Muscle of arm (tissue), 12 donors: Measurements from ENCODE around the gene SRRM3. TPM values are rescaled to one million over a fixed set of nuclear protein-coding genes. Genes with fewer than 3 reads are reported as not detected.
"Not testable (repeated sequence)": the region's sequence is repeated elsewhere in the genome, so short reads cannot be mapped to it uniquely, and the experiment has no call there.

ENCODE experiments used
- DNase-seq: peaks from one replicate; pipeline ENCODE4 v3.0.0-alpha.2; 2013
- polyA plus RNA-seq, 12 donors: library from polyadenylated mRNA; unstranded; fragments of 120-200 nt; gene quantifications; one replicate each; pipeline ENCODE4 v1.2.1, GENCODE V29; 2013; ENCODE audit not compliant: insufficient read length in 12 of 12

Gene SRRM3
- polyA plus RNA-seq, 12 donors, result 0.23 to 1.2 (median 0.48) TPM; not detected in 2

- DNase-seq, result no peak
Measured at GRCh38 chr7:76262683-76263402, 61.1 kb downstream of the SRRM3 start.

GRCh38 chr7:76265299-76265698 is 63.6 kb downstream of the SRRM3 start:
- DNase-seq, result no peak

GRCh38 chr7:76267107-76267893 is 65.6 kb downstream of the SRRM3 start:
- no peak for DNase-seq

GRCh38 chr7:76267894-76268183 is 66.1 kb downstream of the SRRM3 start:
- DNase-seq, result no peak

GRCh38 chr7:76268376-76268775 is 66.7 kb downstream of the SRRM3 start:
- DNase-seq, result no peak

- DNase-seq, result no peak
Measured at GRCh38 chr7:76269895-76270294, 68.2 kb downstream of the SRRM3 start.

- DNase-seq, result not testable (repeated sequence)
Measured at GRCh38 chr7:76271384-76271783, 69.7 kb downstream of the SRRM3 start.

- no peak for DNase-seq
Measured at GRCh38 chr7:76272142-76272541, 70.4 kb downstream of the SRRM3 start.

- DNase-seq, result no peak
Measured at GRCh38 chr7:76272851-76273497, 71.3 kb downstream of the SRRM3 start.

GRCh38 chr7:76273503-76273902 is 71.8 kb downstream of the SRRM3 start:
- no peak for DNase-seq

GRCh38 chr7:76278540-76278939 is 76.8 kb downstream of the SRRM3 start:
- DNase-seq, result no peak

- DNase-seq, result no peak
Measured at GRCh38 chr7:76280408-76280807, 78.7 kb downstream of the SRRM3 start.

GRCh38 chr7:76281006-76281705 is 79.5 kb downstream of the SRRM3 start:
- no peak for DNase-seq

GRCh38 chr7:76281706-76282343 is 80.1 kb downstream of the SRRM3 start:
- no peak for DNase-seq

GRCh38 chr7:76282344-76283253 is 80.9 kb downstream of the SRRM3 start:
- no peak for DNase-seq

- no peak for DNase-seq
Measured at GRCh38 chr7:76283254-76284159, 81.8 kb downstream of the SRRM3 start.

- no peak for DNase-seq
Measured at GRCh38 chr7:76285604-76286374, 84.1 kb downstream of the SRRM3 start.

- no peak for DNase-seq
Measured at GRCh38 chr7:76286842-76287403, 85.2 kb downstream of the SRRM3 start.
